ENCODE measurements around the gene POMP.

The POMP gene

GRCh38 chr13:28659621-28659970, 666 bp downstream of the POMP start:
- DNase-seq, result no peak
- intact Hi-C loops (cut with DNase I; ENCODE audit: low total_unique reads), result loop anchor here (5.0 kb wide), 1 partner anchor 58 kb away; the partner anchor contains the start of gene SLC46A3
- Histone ChIP-seq H3K4me3 (peak overlapping the region; percentile 86 to 98), H3K27ac (peak overlapping the region; percentile 88 to 95), H3K27me3 (no peaks in the 10 kb centered on the region), H3K36me3 (peaks cover 23 to 25% (median 25%) of the 10 kb centered on the region in 3 donors), H3K4me1 (peaks cover 0 to 41% (median 32%) of the 10 kb centered on the region in 4 donors), H3K9me3 (no peaks in the 10 kb centered on the region)
- TF ChIP-seq CTCF (IDR thresholded peaks at IDR 0.05), result no peak

GRCh38 chr13:28666897-28667488, 8.1 kb downstream of the POMP start:
- intact Hi-C loops (cut with DNase I; ENCODE audit: low total_unique reads), result no loop called here

GRCh38 chr13:28671126-28671792, 12.3 kb downstream of the POMP start:
- no peak for TF ChIP-seq CTCF (IDR thresholded peaks at IDR 0.05)
- Histone ChIP-seq H3K27ac (no peak overlapping the region), H3K36me3 (peaks cover 81 to 100% (median 97%) of the 10 kb centered on the region in 3 donors), H3K4me3 (no peak overlapping the region), H3K9me3 (no peaks in the 10 kb centered on the region), H3K27me3 (no peaks in the 10 kb centered on the region), H3K4me1 (no peaks in the 10 kb centered on the region)
- no peak for DNase-seq
- intact Hi-C loops (cut with DNase I; ENCODE audit: low total_unique reads), result loop anchor here (10.0 kb wide), 1 partner anchor 124 kb away; no protein-coding TSS in a partner anchor

More at GRCh38 chr13:28666897-28667488, 8.1 kb downstream of the POMP start:
- Histone ChIP-seq H3K36me3 (peaks cover 95 to 99% (median 96%) of the 10 kb centered on the region in 3 donors), H3K9me3 (no peaks in the 10 kb centered on the region), H3K27me3 (no peaks in the 10 kb centered on the region), H3K27ac (no peak overlapping the region), H3K4me3 (no peak overlapping the region), H3K4me1 (peaks cover 0 to 1% (median 0%) of the 10 kb centered on the region in 4 donors)
- no peak for DNase-seq
- no peak for TF ChIP-seq CTCF (IDR thresholded peaks at IDR 0.05)

GRCh38 chr13:28678809-28679208, 19.9 kb downstream of the POMP start:
- intact Hi-C loops (cut with DNase I; ENCODE audit: low total_unique reads), result loop anchor here (10.0 kb wide), 1 partner anchor 116 kb away; no protein-coding TSS in a partner anchor
- no peak for DNase-seq
- Histone ChIP-seq H3K36me3 (peaks cover 32 to 65% (median 60%) of the 10 kb centered on the region in 3 donors), H3K27ac (no peak overlapping the region), H3K9me3 (no peaks in the 10 kb centered on the region), H3K27me3 (no peaks in the 10 kb centered on the region), H3K4me3 (no peak overlapping the region), H3K4me1 (no peaks in the 10 kb centered on the region)
- TF ChIP-seq CTCF (IDR thresholded peaks at IDR 0.05), result no peak

GRCh38 chr13:28679628-28680027, 20.7 kb downstream of the POMP start:
- no peaks in the 10 kb centered on the region for H3K27me3 ChIP-seq
- no peak overlapping the region for H3K27ac ChIP-seq
- no peak for DNase-seq
- intact Hi-C loops (cut with DNase I; ENCODE audit: low total_unique reads), result loop anchor here (10.0 kb wide), 1 partner anchor 115 kb away; no protein-coding TSS in a partner anchor
- peak; percentile 16 to 28 for TF ChIP-seq CTCF (IDR thresholded peaks at IDR 0.05)
- H3K36me3 ChIP-seq, result peaks cover 24 to 57% (median 51%) of the 10 kb centered on the region in 3 donors
- H3K9me3 ChIP-seq, result no peaks in the 10 kb centered on the region
- no peak overlapping the region for H3K4me3 ChIP-seq
- H3K4me1 ChIP-seq, result no peaks in the 10 kb centered on the region
